IMR-90 (cell line): ENCODE measurements around the gene WNK4. TPM values are rescaled to one million over a fixed set of nuclear protein-coding genes. Genes with fewer than 3 reads are reported as not detected.

Experiments used
- ATAC-seq: fragments of 200-7000 bp; cut with Tn5 transposase; 2 replicates; pipeline ENCODE4 v1.9.1; 2020; ENCODE audit warnings: low read depth, mild to moderate bottlenecking, moderate library complexity
- BruUV-seq: library from RNA; stranded (reverse); fragments of 400-500 nt; replicated peaks from 2 replicates; lab custom pipeline; 2021; lab: Mats Ljungman, UMichigan
- CTCF ChIA-PET: fragments of 300-600 bp; formaldehyde crosslinking; extraction: SDS; loops from one replicate; lab custom pipeline; 2021; ENCODE audit warnings: antibody characterized with exemption; lab: Yijun Ruan, JAX
- POLR2A ChIA-PET: fragments of 300-600 bp; sonication (Branson Sonifier 250); formaldehyde crosslinking; loops from one replicate; lab custom pipeline; 2022; ENCODE audit warnings: antibody characterized with exemption; ENCODE audit not compliant: unreplicated experiment; lab: Charles Lee
- DNase-seq: peaks from one replicate; pipeline ENCODE4 v3.0.0; 2013
- H2AFZ ChIP-seq: replicated peaks from 2 replicates; pipeline ENCODE3; 2013; ENCODE audit warnings: low read length, mild to moderate bottlenecking; ENCODE audit not compliant: poor library complexity
- H2AK5ac ChIP-seq: 2 replicates; pipeline ENCODE4 v1.6.1; 2013; ENCODE audit warnings: low read depth, low read length, inconsistent platforms
- H2AK9ac ChIP-seq: replicated peaks from 2 replicates; pipeline ENCODE3; 2013; ENCODE audit warnings: mild to moderate bottlenecking, low read depth, low read length, moderate library complexity; ENCODE audit not compliant: poor library complexity
- H2BK120ac ChIP-seq: 2 replicates; pipeline ENCODE4 v1.6.1; 2013; ENCODE audit warnings: low read depth, low read length, inconsistent platforms
- H2BK15ac ChIP-seq: 3 replicates; pipeline ENCODE4 v1.6.1; 2013; ENCODE audit warnings: low read depth, low read length, inconsistent platforms
- H2BK20ac ChIP-seq: 2 replicates; pipeline ENCODE4 v1.6.1; 2013; ENCODE audit warnings: low read depth, mild to moderate bottlenecking, inconsistent platforms, low read length, moderate library complexity
- H2BK5ac ChIP-seq: 2 replicates; pipeline ENCODE4 v1.6.1; 2013; ENCODE audit warnings: mild to moderate bottlenecking, low read depth, low read length, inconsistent platforms; ENCODE audit not compliant: poor library complexity, severe bottlenecking
- H3K14ac ChIP-seq: replicated peaks from 2 replicates; pipeline ENCODE4 v1.6.1; 2013; ENCODE audit warnings: low read depth, low read length, inconsistent platforms
- H3K18ac ChIP-seq: 2 replicates; pipeline ENCODE4 v1.6.1; 2013; ENCODE audit warnings: low read depth, low read length, control low read depth
- H3K23ac ChIP-seq: 2 replicates; pipeline ENCODE4 v1.6.1; 2013; ENCODE audit warnings: low read depth, low read length, inconsistent platforms
- H3K27ac ChIP-seq: 2 replicates; pipeline ENCODE4 v1.5.1; 2013; ENCODE audit warnings: mild to moderate bottlenecking, control low read depth, low read length; ENCODE audit not compliant: insufficient read depth
- H3K27me3 ChIP-seq: 2 replicates; pipeline ENCODE4 v1.6.1; 2013; ENCODE audit warnings: low read length; ENCODE audit not compliant: control insufficient read depth, insufficient read depth
- H3K36me3 ChIP-seq: 2 replicates; pipeline ENCODE4 v1.6.1; 2013; ENCODE audit warnings: low read length, mixed read lengths; ENCODE audit not compliant: control insufficient read depth, insufficient read depth
- H3K4ac ChIP-seq: 2 replicates; pipeline ENCODE4 v1.6.1; 2013; ENCODE audit warnings: low read depth, low read length, inconsistent platforms
- H3K4me1 ChIP-seq: 2 replicates; pipeline ENCODE4 v1.6.1; 2013; ENCODE audit warnings: low read length, mixed read lengths; ENCODE audit not compliant: control insufficient read depth, insufficient read depth
- H3K4me2 ChIP-seq: 2 replicates; pipeline ENCODE4 v1.6.1; 2013; ENCODE audit warnings: low read depth, mild to moderate bottlenecking, control low read depth, low read length, moderate library complexity
- H3K4me3 ChIP-seq: 2 replicates; pipeline ENCODE4 v1.5.1; 2013; ENCODE audit warnings: low read depth, mild to moderate bottlenecking, control low read depth, low read length, moderate library complexity; ENCODE audit not compliant: insufficient read depth
- H3K56ac ChIP-seq: 2 replicates; pipeline ENCODE4 v1.6.1; 2013; ENCODE audit warnings: low read length, inconsistent platforms; ENCODE audit not compliant: insufficient read depth; ENCODE audit errors: extremely low read depth
- H3K79me1 ChIP-seq, 2 experiments: 2 replicates each; pipeline ENCODE4 v1.6.1; 2013; ENCODE audit warnings: low read length in 2 of 2, inconsistent platforms in 1 of 2, low read depth in 1 of 2
- H3K9ac ChIP-seq: 2 replicates; pipeline ENCODE4 v1.6.1; 2013; ENCODE audit warnings: low read depth, low read length, control low read depth
- H3K9me1 ChIP-seq: 2 replicates; pipeline ENCODE4 v1.6.1; 2013; ENCODE audit warnings: low read length, inconsistent platforms; ENCODE audit not compliant: insufficient read depth
- H3K9me3 ChIP-seq: 2 replicates; pipeline ENCODE4 v1.6.1; 2013; ENCODE audit warnings: low read length; ENCODE audit not compliant: control insufficient read depth, insufficient read depth
- H4K20me1 ChIP-seq: 2 replicates; pipeline ENCODE4 v1.6.1; 2013; ENCODE audit warnings: low read length, inconsistent platforms; ENCODE audit not compliant: insufficient read depth
- H4K5ac ChIP-seq: 2 replicates; pipeline ENCODE4 v1.6.1; 2013; ENCODE audit warnings: mild to moderate bottlenecking, low read depth, low read length, control low read depth
- H4K8ac ChIP-seq, 2 experiments: 2 replicates each; pipeline ENCODE4 v1.6.1; 2013; ENCODE audit warnings: low read depth in 2 of 2, low read length in 2 of 2, control low read depth in 1 of 2, inconsistent platforms in 1 of 2
- H4K91ac ChIP-seq: 2 replicates; pipeline ENCODE4 v1.6.1; 2013; ENCODE audit warnings: low read depth, low read length, inconsistent platforms; ENCODE audit not compliant: insufficient read depth
- CTCF ChIP-seq: conservative IDR thresholded peaks from 2 replicates; pipeline ENCODE4 v1.5.1; 2012; ENCODE audit warnings: mild to moderate bottlenecking, low read depth, low read length, improper control_type of control experiment
- ELK1 ChIP-seq: fragments of 150-350 bp; IDR thresholded peaks from 2 replicates; pipeline ENCODE4 v1.6.1; 2016; ENCODE audit warnings: low read depth, mild to moderate bottlenecking, low read length, moderate library complexity, borderline replicate concordance
- FOS ChIP-seq: fragments of 150-350 bp; IDR thresholded peaks from 2 replicates; pipeline ENCODE4 v1.6.1; 2016; ENCODE audit warnings: low read depth, low read length
- MAFK ChIP-seq: IDR thresholded peaks from 2 replicates; pipeline ENCODE4 v1.6.1; 2012; ENCODE audit warnings: low read depth, low read length, improper control_type of control experiment
- POLR2A ChIP-seq: IDR thresholded peaks from 2 replicates; pipeline ENCODE4 v1.6.1; 2012; ENCODE audit warnings: mild to moderate bottlenecking, low read depth, low read length
- RAD21 ChIP-seq: IDR thresholded peaks from 2 replicates; pipeline ENCODE4 v1.6.1; 2012; ENCODE audit warnings: low read length, improper control_type of control experiment
- RFX5 ChIP-seq: IDR thresholded peaks from 2 replicates; pipeline ENCODE4 v1.8.0; 2012; ENCODE audit warnings: low read depth, mild to moderate bottlenecking, low read length, moderate library complexity
- whole genome bisulfite sequencing, 2 experiments: methylation state at CpG; one replicate each; pipeline versions ENCODE4 v1.1.5 to v1.1.7; 2013; ENCODE audit warnings: missing lambda C conversion rate in 2 of 2; ENCODE audit not compliant: insufficient read length in 1 of 2; ENCODE audit errors: extremely low coverage in 2 of 2; 5-methylcytosine and 5-hydroxymethylcytosine counted together
- dilution Hi-C: fragments of 300-500 bp; cut with HindIII; formaldehyde crosslinking; loops from one replicate; pipeline ENCODE4 v1.14.3; 2018; ENCODE audit warnings: low sequenced_read_pairs; ENCODE audit not compliant: unreplicated experiment
- in situ Hi-C: fragments of 300-500 bp; cut with MboI; formaldehyde crosslinking; loops from 3 replicates; pipeline ENCODE4 v1.14.3; 2019; ENCODE audit warnings: low sequenced_read_pairs, inconsistent platforms, mixed read lengths
- intact Hi-C: fragments of 100-400 bp; cut with micrococcal nuclease; formaldehyde crosslinking; loops from 2 replicates; pipeline ENCODE4 v1.10.0; 2022
- polyA plus RNA-seq, 3 experiments: library from polyadenylated mRNA; depleted of rRNA; stranded (reverse); fragments of >200 nt; gene quantifications; 2 replicates each; pipeline ENCODE4 v1.2.3, GENCODE V29; 2012; ENCODE audit warnings: low replicate concordance in 1 of 3
- total RNA-seq: library from RNA; depleted of rRNA; stranded (reverse); fragments of >200 nt; gene quantifications from 2 replicates; pipeline ENCODE4 v1.2.3, GENCODE V29; 2012

WNK4 gene
- total and polyA plus RNA-seq, 2 of the 4 experiments (the other 2 are of a cell fraction), result 1.3 to 15.1 TPM

- H3K27ac ChIP-seq, result peak overlapping the region; percentile 6; the same call in 1 of the 2 replicates
- H2BK15ac ChIP-seq, result peak overlapping the region; percentile 52; the same call in 1 of the 3 replicates
- intact Hi-C loops, result no loop called here
- POLR2A ChIA-PET, result no interaction called here
- peaks cover 17% of the 10 kb centered on the region for H3K36me3 ChIP-seq
- H2BK5ac ChIP-seq, result peak overlapping the region; percentile 37
- H2BK120ac ChIP-seq, result peak overlapping the region; percentile 93
- H2AK5ac ChIP-seq, result peak overlapping the region; percentile 98
- peak overlapping the region; percentile 84 for H3K14ac ChIP-seq
- peak overlapping the region; percentile 99 for H2AK9ac ChIP-seq
- peak overlapping the region; percentile 70 for H4K91ac ChIP-seq
- H4K8ac ChIP-seq, result peak overlapping the region; percentile 72 to 73; a peak in 3 of 4 replicates
- no peak overlapping the region for H3K56ac ChIP-seq
- peak overlapping the region; percentile 37; the same call in 1 of the 2 replicates for H2BK20ac ChIP-seq
- BruUV-seq, result no TSS peak
- no peaks in the 10 kb centered on the region for H4K20me1 ChIP-seq
- peak overlapping the region; percentile 93 for H2AFZ ChIP-seq
- no peaks in the 10 kb centered on the region for H3K27me3 ChIP-seq
- ATAC-seq (peak; percentile 46), DNase-seq (no peak)
- WGBS, 2 experiments, result 22% methylated on average over 17 of the region's 39 CpGs; no CpG with 5 or more reads in 1 of the 2 experiments
- in situ Hi-C loops, result no loop called here
- no peak overlapping the region for H3K18ac ChIP-seq
- TF ChIP-seq RAD21 (no peak), RFX5 (no peak), ELK1 (no peak), MAFK (no peak), CTCF (no peak), FOS (no peak), POLR2A (no peak)
- H4K5ac ChIP-seq, result no peak overlapping the region
- peak overlapping the region; percentile 96 for H3K23ac ChIP-seq
- CTCF ChIA-PET, result interaction anchor here (0.7 kb wide), 1 partner anchor 52 kb away, joined by 3 read pairs; the partner anchor contains the start of gene PSME3
- peaks cover 26% of the 10 kb centered on the region for H3K4me1 ChIP-seq
- peak overlapping the region; percentile 81 for H3K4ac ChIP-seq
- H3K9ac ChIP-seq, result peak overlapping the region; percentile 71
- H3K4me2 ChIP-seq, result peak overlapping the region; percentile 87
- peaks cover 0 to 52% of the 10 kb centered on the region in 2 experiments for H3K79me1 ChIP-seq
- dilution Hi-C loops, result no loop called here
- H3K4me3 ChIP-seq, result peak overlapping the region; percentile 76
- no peaks in the 10 kb centered on the region for H3K9me3 ChIP-seq
- peaks cover 31% of the 10 kb centered on the region for H3K9me1 ChIP-seq
Observed at GRCh38 chr17:42780851-42781638, 635 bp downstream of the WNK4 start.
